ENCODE results near the gene JAM3.

The JAM3 gene

DNA sequence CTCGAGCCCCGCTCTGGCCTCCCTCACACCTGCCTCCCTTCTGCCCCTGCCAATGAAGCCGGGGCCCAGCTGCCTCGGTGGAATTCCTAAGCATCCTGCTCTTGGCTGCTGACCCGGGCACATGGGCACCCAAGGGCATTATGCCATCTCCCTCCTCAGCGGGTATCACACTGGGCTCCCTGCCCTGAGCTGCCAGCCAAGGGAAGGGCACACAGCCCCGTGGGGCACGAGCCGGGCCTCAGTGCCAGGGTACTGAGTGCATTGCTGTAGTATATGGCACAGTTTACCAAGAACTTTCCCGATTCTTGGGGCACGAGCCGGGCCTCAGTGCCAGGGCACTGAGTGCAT lies 43.8 kb upstream of the JAM3 start:
- H3K36me3 ChIP-seq = no peaks in the 10 kb centered on the region
- H3K9me3 ChIP-seq = no peaks in the 10 kb centered on the region
- H3K4me3 ChIP-seq (ENCODE audit: low read depth, low read length) = no peak overlapping the region
- H3K27me3 ChIP-seq = no peaks in the 10 kb centered on the region
- peaks cover 5% of the 10 kb centered on the region; the same call in 1 of the 2 replicates for H3K4me1 ChIP-seq
- DNase-seq = no peak
- no peak for TF ChIP-seq CTCF (IDR thresholded peaks at IDR 0.05; ENCODE audit: low read depth, low read length)

GRCh38 chr11:134026655-134027343 lies 42.1 kb upstream of the JAM3 start:
- Histone ChIP-seq H3K4me1 (peaks cover 5% of the 10 kb centered on the region; the same call in 1 of the 2 replicates), H3K4me3 (ENCODE audit: low read depth, low read length) (no peak overlapping the region), H3K36me3 (no peaks in the 10 kb centered on the region), H3K9me3 (no peaks in the 10 kb centered on the region), H3K27me3 (no peaks in the 10 kb centered on the region)
- DNase-seq = peak; percentile 48
- TF ChIP-seq CTCF (IDR thresholded peaks at IDR 0.05; ENCODE audit: low read depth, low read length) = no peak

GRCh38 chr11:134027671-134028070 lies 41.2 kb upstream of the JAM3 start:
- no peak for DNase-seq
- Histone ChIP-seq H3K27me3 (no peaks in the 10 kb centered on the region), H3K4me1 (peaks cover 10% of the 10 kb centered on the region), H3K4me3 (ENCODE audit: low read depth, low read length) (no peak overlapping the region), H3K9me3 (no peaks in the 10 kb centered on the region), H3K36me3 (no peaks in the 10 kb centered on the region)
- TF ChIP-seq CTCF (IDR thresholded peaks at IDR 0.05; ENCODE audit: low read depth, low read length) = no peak

GRCh38 chr11:134028368-134028920 lies 40.4 kb upstream of the JAM3 start:
- no peak overlapping the region for H3K4me3 ChIP-seq (ENCODE audit: low read depth, low read length)
- H3K4me1 ChIP-seq = peaks cover 17% of the 10 kb centered on the region
- no peak for TF ChIP-seq CTCF (IDR thresholded peaks at IDR 0.05; ENCODE audit: low read depth, low read length)
- no peaks in the 10 kb centered on the region for H3K9me3 ChIP-seq
- no peak for DNase-seq
- no peaks in the 10 kb centered on the region for H3K36me3 ChIP-seq
- H3K27me3 ChIP-seq = no peaks in the 10 kb centered on the region

DNA sequence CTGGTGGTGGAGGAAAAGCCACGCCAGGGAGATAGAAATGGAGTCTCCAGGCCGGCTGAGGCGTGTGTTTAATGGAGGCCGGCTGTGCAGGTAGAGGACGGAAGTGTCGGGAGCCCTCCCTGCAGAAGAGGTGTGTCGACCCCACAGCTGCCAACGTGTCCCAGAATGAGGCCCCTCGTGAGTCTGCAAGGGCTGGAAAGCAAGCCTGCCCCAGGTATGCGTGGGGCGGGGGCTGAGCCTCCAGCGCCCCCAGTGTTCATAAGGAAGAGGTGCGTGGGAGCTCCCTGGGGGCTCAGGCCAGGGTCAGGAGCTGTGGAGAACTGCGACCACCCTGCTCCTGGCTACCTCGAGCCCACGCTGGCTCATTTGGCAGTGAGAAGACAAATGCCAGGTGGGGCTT lies 38.0 kb upstream of the JAM3 start:
- TF ChIP-seq CTCF (IDR thresholded peaks at IDR 0.05; ENCODE audit: low read depth, low read length) = peak; percentile 29
- Histone ChIP-seq H3K4me3 (ENCODE audit: low read depth, low read length) (no peak overlapping the region), H3K4me1 (peaks cover 31% of the 10 kb centered on the region), H3K9me3 (no peaks in the 10 kb centered on the region), H3K27me3 (no peaks in the 10 kb centered on the region), H3K36me3 (no peaks in the 10 kb centered on the region)
- DNase-seq = no peak

GRCh38 chr11:134032043-134032442 lies 36.8 kb upstream of the JAM3 start:
- H3K4me1 ChIP-seq = peaks cover 30% of the 10 kb centered on the region

More at GRCh38 chr11:134032043-134032442, 36.8 kb upstream of the JAM3 start:
- DNase-seq = no peak
- Histone ChIP-seq H3K9me3 (no peaks in the 10 kb centered on the region), H3K36me3 (no peaks in the 10 kb centered on the region), H3K4me3 (ENCODE audit: low read depth, low read length) (no peak overlapping the region), H3K27me3 (no peaks in the 10 kb centered on the region)
- TF ChIP-seq CTCF (IDR thresholded peaks at IDR 0.05; ENCODE audit: low read depth, low read length) = no peak
